Stimulated activated CD4-positive, alpha-beta T cell treated with anti-CD3 and anti-CD28 coated beads, Interleukin-4, amount 100 ng/mL, for 4 hours (primary cell): Measurements from ENCODE around the gene MAP2K5.

Source experiments
- DNase-seq, 2 experiments: peaks; one replicate each; pipeline ENCODE4 v3.0.0-alpha.2; 2020

MAP2K5 gene

DNA sequence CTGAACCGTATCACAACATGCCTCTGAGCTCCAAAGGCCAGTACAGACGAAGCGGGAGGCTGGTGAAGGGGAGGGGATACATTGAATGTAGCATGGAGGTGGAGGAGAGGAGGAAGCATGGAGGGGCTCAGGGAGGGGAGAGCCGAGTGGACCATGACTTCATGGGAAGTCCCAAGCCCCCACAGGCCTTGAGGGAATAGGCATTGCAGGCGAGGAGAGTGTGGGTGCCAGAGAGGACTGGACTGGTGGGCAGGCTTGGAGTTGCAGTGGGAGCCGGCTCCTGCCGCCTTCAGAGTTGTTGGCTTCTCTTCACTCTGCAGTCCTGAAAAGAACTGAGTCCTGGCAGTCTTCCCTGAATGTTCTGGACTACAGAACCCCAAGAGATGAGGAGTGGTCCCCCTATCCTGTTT is 300.6 kb downstream of the MAP2K5 start:
- DNase-seq, result no peak

GRCh38 chr15:67843571-67844387 is 301.3 kb downstream of the MAP2K5 start:
- DNase-seq, result no peak

- no peak for DNase-seq
These were observed 303.5 kb downstream of the MAP2K5 start for GRCh38 chr15:67845974-67846373.

GRCh38 chr15:67849538-67849937 is 307.0 kb downstream of the MAP2K5 start:
- DNase-seq, result no peak

- no peak for DNase-seq
These were observed 307.8 kb downstream of the MAP2K5 start for GRCh38 chr15:67850336-67850735.

GRCh38 chr15:67850994-67851571 is 308.6 kb downstream of the MAP2K5 start:
- no peak for DNase-seq

DNA sequence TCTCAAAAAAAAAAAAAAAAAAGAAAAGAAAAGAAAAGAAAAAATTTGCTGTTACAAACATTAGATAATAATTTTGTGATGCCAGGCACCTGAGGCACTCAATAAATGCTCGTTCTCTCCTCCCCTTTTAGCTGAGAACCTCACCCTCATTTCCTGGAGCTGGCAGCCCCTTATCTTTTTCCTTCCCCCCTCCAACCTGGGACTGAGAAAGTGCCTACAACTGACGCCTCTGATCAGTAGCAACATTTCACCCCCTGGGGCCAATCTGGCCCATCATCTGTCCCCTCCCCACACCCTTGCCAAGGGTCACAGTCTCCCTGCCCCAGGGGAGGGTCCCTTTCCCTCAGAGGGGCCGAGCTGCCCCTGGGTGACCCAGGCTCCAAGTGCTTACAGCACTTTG is 309.9 kb downstream of the MAP2K5 start:
- no peak for DNase-seq

- no peak for DNase-seq
These were observed 311.0 kb downstream of the MAP2K5 start for GRCh38 chr15:67853454-67853853.

GRCh38 chr15:67854358-67854757 is 311.9 kb downstream of the MAP2K5 start:
- no peak for DNase-seq

DNA sequence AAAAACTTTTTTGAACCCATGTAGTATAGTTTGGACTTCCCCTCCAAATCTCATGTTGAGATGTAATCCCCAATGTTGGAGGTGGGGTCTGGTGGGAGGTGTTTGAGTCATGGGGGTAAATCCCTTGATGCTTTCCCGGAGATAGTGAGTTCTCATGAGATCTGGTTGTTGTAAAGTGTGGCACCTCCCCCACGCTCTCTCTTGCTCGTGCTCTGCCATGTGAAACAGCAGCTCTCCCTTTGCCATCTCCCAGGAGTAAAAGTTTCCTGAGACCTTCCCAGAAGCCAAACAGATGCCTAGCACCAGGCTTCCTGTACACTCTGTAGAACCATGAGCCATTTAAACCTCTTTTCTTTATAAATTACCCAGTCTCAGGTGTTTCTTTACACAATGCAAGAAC is 313.3 kb downstream of the MAP2K5 start:
- DNase-seq, result no peak
